ENCODE results near the gene NDST3. TPM values are rescaled to one million over a fixed set of nuclear protein-coding genes. Genes with fewer than 3 reads are reported as not detected.

Gene NDST3
- total and polyA plus RNA-seq, 2 of the 13 experiments (the other 11 are each of a cell fraction or from before 2014, with no cell fraction given), result not detected

DNA sequence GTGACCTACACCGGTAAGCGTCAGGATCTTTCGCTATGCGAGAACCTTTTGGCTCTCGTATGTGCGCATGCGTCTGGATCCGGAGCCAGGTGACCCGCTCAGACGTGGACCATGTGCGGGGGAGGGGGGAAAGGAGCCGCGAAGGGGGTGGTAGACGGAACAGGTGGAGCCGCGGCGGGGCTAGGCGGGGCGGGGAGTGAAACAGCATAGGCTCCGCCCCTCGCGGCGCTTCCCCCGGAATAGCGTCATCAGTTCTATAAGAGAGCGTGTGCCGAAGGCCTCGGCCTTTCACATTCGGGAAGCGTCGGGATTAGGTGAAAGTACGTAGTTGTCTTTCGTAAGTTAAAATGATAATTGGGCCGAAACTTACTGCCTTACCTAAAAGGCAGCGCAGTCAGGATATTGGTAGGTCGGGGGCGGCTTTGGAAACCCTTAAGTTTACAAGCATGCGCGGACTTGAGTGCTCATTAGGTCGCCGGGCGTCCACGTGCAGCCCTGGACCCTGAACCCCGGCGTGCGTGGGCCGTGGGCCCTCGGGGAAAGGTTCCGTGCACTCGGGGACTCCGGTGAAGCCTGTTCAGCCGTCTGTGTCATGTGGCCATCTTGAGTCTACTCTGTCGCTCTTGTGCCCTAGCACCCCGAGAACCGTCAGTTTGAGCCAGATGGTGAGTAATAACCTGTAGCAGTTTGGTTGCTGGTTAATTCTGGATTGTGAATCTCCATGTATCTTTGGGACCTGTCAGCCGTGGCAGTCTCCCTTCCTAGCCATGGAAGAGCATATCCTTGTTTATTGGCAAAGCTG is 244.4 kb downstream of the NDST3 start (continued):
- TF ChIP-seq ZNF101 (CRISPR knock-in tag; IDR thresholded peaks at IDR 0.05; ENCODE audit: borderline replicate concordance, low read depth) (no peak), TBX3 (IDR thresholded peaks at IDR 0.05; ENCODE audit: borderline replicate concordance) (peak; percentile 33; the same call in 1 of the 2 replicates), ZNF772 (CRISPR knock-in tag; IDR thresholded peaks at IDR 0.05) (peak; percentile 80), ZNF761 (CRISPR knock-in tag; conservative IDR thresholded peaks at IDR 0.05) (peak; percentile 53; the same call in 1 of the 2 replicates), ZSCAN22 (CRISPR knock-in tag; IDR thresholded peaks at IDR 0.05) (no peak), ZNF572 (CRISPR knock-in tag; IDR thresholded peaks at IDR 0.05) (no peak), ZNF589 (CRISPR knock-in tag; conservative IDR thresholded peaks at IDR 0.05) (no peak), KMT2A (CRISPR knock-in tag; IDR thresholded peaks at IDR 0.05) (peak; percentile 82)
- TF ChIP-seq, protein P1, sequence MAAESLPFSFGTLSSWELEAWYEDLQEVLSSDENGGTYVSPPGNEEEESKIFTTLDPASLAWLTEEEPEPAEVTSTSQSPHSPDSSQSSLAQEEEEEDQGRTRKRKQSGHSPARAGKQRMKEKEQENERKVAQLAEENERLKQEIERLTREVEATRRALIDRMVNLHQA (CRISPR knock-in tag; IDR thresholded peaks at IDR 0.05), result no peak
- TF ChIP-seq, protein P2, sequence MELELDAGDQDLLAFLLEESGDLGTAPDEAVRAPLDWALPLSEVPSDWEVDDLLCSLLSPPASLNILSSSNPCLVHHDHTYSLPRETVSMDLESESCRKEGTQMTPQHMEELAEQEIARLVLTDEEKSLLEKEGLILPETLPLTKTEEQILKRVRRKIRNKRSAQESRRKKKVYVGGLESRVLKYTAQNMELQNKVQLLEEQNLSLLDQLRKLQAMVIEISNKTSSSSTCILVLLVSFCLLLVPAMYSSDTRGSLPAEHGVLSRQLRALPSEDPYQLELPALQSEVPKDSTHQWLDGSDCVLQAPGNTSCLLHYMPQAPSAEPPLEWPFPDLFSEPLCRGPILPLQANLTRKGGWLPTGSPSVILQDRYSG (CRISPR knock-in tag; IDR thresholded peaks at IDR 0.05), result peak; percentile 93; the same call in 1 of the 2 replicates
- TF ChIP-seq, protein P3, sequence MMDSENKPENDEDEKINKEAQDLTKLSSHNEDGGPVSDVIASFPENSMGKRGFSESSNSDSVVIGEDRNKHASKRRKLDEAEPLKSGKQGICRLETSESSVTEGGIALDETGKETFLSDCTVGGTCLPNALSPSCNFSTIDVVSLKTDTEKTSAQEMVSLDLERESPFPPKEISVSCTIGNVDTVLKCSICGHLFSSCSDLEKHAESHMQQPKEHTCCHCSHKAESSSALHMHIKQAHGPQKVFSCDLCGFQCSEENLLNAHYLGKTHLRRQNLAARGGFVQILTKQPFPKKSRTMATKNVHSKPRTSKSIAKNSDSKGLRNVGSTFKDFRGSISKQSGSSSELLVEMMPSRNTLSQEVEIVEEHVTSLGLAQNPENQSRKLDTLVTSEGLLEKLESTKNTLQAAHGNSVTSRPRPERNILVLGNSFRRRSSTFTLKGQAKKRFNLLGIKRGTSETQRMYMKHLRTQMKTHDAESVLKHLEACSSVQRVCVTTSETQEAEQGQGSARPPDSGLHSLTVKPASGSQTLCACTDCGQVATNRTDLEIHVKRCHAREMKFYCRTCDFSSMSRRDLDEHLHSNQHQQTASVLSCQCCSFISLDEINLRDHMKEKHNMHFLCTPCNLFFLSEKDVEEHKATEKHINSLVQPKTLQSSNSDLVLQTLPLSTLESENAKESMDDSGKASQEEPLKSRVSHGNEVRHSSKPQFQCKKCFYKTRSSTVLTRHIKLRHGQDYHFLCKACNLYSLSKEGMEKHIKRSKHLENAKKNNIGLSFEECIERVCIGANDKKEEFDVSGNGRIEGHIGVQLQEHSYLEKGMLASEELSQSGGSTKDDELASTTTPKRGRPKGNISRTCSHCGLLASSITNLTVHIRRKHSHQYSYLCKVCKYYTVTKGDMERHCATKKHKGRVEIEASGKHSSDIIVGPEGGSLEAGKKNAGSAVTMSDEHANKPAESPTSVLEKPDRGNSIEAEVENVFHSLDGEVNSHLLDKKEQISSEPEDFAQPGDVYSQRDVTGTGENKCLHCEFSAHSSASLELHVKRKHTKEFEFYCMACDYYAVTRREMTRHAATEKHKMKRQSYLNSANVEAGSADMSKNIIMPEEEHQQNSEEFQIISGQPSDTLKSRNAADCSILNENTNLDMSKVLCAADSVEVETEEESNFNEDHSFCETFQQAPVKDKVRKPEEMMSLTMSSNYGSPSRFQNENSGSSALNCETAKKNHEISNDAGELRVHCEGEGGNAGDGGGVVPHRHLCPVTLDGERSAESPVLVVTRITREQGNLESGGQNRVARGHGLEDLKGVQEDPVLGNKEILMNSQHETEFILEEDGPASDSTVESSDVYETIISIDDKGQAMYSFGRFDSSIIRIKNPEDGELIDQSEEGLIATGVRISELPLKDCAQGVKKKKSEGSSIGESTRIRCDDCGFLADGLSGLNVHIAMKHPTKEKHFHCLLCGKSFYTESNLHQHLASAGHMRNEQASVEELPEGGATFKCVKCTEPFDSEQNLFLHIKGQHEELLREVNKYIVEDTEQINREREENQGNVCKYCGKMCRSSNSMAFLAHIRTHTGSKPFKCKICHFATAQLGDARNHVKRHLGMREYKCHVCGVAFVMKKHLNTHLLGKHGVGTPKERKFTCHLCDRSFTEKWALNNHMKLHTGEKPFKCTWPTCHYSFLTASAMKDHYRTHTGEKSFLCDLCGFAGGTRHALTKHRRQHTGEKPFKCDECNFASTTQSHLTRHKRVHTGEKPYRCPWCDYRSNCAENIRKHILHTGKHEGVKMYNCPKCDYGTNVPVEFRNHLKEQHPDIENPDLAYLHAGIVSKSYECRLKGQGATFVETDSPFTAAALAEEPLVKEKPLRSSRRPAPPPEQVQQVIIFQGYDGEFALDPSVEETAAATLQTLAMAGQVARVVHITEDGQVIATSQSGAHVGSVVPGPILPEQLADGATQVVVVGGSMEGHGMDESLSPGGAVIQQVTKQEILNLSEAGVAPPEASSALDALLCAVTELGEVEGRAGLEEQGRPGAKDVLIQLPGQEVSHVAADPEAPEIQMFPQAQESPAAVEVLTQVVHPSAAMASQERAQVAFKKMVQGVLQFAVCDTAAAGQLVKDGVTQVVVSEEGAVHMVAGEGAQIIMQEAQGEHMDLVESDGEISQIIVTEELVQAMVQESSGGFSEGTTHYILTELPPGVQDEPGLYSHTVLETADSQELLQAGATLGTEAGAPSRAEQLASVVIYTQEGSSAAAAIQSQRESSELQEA (CRISPR knock-in tag; IDR thresholded peaks at IDR 0.05; ENCODE audit: not compliant biosample characterization), result no peak
- TF ChIP-seq, protein P4, sequence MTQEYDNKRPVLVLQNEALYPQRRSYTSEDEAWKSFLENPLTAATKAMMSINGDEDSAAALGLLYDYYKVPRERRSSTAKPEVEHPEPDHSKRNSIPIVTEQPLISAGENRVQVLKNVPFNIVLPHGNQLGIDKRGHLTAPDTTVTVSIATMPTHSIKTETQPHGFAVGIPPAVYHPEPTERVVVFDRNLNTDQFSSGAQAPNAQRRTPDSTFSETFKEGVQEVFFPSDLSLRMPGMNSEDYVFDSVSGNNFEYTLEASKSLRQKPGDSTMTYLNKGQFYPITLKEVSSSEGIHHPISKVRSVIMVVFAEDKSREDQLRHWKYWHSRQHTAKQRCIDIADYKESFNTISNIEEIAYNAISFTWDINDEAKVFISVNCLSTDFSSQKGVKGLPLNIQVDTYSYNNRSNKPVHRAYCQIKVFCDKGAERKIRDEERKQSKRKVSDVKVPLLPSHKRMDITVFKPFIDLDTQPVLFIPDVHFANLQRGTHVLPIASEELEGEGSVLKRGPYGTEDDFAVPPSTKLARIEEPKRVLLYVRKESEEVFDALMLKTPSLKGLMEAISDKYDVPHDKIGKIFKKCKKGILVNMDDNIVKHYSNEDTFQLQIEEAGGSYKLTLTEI (CRISPR knock-in tag; conservative IDR thresholded peaks at IDR 0.05), result no peak
- TF ChIP-seq, protein P5, sequence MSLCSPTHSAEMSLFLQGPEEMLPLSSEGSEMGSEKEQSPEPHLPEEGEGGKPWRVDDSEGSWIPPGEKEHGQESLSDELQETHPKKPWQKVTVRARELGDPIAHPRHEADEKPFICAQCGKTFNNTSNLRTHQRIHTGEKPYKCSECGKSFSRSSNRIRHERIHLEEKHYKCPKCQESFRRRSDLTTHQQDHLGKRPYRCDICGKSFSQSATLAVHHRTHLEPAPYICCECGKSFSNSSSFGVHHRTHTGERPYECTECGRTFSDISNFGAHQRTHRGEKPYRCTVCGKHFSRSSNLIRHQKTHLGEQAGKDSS (CRISPR knock-in tag; IDR thresholded peaks at IDR 0.05; ENCODE audit: borderline replicate concordance, low read depth), result peak; percentile 21; the same call in 1 of the 2 replicates
- TF ChIP-seq, protein P6, sequence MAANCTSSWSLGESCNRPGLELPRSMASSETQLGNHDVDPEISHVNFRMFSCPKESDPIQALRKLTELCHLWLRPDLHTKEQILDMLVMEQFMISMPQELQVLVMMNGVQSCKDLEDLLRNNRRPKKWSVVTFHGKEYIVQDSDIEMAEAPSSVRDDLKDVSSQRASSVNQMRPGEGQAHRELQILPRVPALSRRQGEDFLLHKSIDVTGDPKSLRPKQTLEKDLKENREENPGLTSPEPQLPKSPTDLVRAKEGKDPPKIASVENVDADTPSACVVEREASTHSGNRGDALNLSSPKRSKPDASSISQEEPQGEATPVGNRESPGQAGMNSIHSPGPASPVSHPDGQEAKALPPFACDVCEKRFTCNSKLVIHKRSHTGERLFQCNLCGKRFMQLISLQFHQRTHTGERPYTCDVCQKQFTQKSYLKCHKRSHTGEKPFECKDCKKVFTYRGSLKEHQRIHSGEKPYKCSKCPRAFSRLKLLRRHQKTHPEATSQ (CRISPR knock-in tag; IDR thresholded peaks at IDR 0.05; ENCODE audit: borderline replicate concordance), result peak; percentile 56; the same call in 1 of the 2 replicates
